BE2C (cell line): ENCODE results near the gene PAMR1.

Experiments used
- DNase-seq: peaks from one replicate; pipeline ENCODE4 v3.0.0-alpha.2; 2020
- H3K27me3 ChIP-seq: fragments of 250-450 bp; sonication (Bioruptor Pico); 2 replicates; pipeline ENCODE4 v1.5.1; 2020; ENCODE audit warnings: mild to moderate bottlenecking
- H3K36me3 ChIP-seq: fragments of 250-450 bp; sonication (Bioruptor Pico); 2 replicates; pipeline ENCODE4 v1.5.1; 2020; ENCODE audit warnings: mild to moderate bottlenecking
- H3K4me1 ChIP-seq: fragments of 250-450 bp; sonication (Bioruptor Pico); 2 replicates; pipeline ENCODE4 v1.5.1; 2020
- H3K4me3 ChIP-seq: 2 replicates; pipeline ENCODE4 v1.5.1; 2011; ENCODE audit warnings: low read depth, low read length
- H3K9me3 ChIP-seq: fragments of 250-450 bp; sonication (Bioruptor Pico); 2 replicates; pipeline ENCODE4 v1.5.1; 2020
- CTCF ChIP-seq: IDR thresholded peaks from 2 replicates; pipeline ENCODE4 v1.5.1; 2012; ENCODE audit warnings: mild to moderate bottlenecking, low read depth, low read length

The PAMR1 gene

GRCh38 chr11:35539256-35539655 lies 13.8 kb upstream of the PAMR1 start:
- Histone ChIP-seq H3K9me3 (no peaks in the 10 kb centered on the region), H3K4me1 (peaks cover 9% of the 10 kb centered on the region), H3K4me3 (no peak overlapping the region), H3K27me3 (no peaks in the 10 kb centered on the region), H3K36me3 (no peaks in the 10 kb centered on the region)
- TF ChIP-seq CTCF: no peak
- DNase-seq: no peak

DNA sequence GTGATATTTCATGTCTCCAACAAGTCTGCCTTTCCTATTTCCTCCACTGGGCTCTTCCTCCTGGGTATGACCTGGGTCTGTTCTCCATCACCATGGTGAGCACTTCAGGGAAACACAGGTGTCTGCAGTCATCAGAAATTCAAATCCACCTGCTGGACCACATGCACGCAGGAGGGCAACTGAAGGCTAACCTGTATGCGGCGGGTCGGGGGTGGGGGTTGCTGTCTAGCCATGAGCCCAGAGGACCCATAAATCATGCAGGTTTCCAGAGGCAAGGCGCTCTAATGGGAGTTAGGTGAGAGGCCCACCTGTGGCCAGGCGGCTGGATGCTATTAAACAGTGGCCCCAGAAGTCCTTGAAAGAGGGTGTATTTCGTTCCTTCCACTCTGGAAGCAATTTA lies 11.1 kb upstream of the PAMR1 start:
- Histone ChIP-seq H3K4me1 (peaks cover 9% of the 10 kb centered on the region), H3K9me3 (no peaks in the 10 kb centered on the region), H3K4me3 (no peak overlapping the region), H3K27me3 (no peaks in the 10 kb centered on the region), H3K36me3 (no peaks in the 10 kb centered on the region)
- no peak for DNase-seq
- no peak for TF ChIP-seq CTCF

- Histone ChIP-seq H3K4me3 (no peak overlapping the region), H3K4me1 (peaks cover 6% of the 10 kb centered on the region; the same call in 1 of the 2 replicates), H3K36me3 (no peaks in the 10 kb centered on the region), H3K9me3 (no peaks in the 10 kb centered on the region), H3K27me3 (no peaks in the 10 kb centered on the region)
- DNase-seq: no peak
- no peak for TF ChIP-seq CTCF
Measured at GRCh38 chr11:35531246-35531645, 5.8 kb upstream of the PAMR1 start.

- no peaks in the 10 kb centered on the region for H3K9me3 ChIP-seq
- H3K36me3 ChIP-seq: no peaks in the 10 kb centered on the region
- no peak overlapping the region for H3K4me3 ChIP-seq
- no peaks in the 10 kb centered on the region for H3K27me3 ChIP-seq
- DNase-seq: peak; percentile 65
- TF ChIP-seq CTCF: no peak
- H3K4me1 ChIP-seq: peaks cover 6% of the 10 kb centered on the region; the same call in 1 of the 2 replicates
Measured at GRCh38 chr11:35529971-35530495, 4.6 kb upstream of the PAMR1 start.

DNA sequence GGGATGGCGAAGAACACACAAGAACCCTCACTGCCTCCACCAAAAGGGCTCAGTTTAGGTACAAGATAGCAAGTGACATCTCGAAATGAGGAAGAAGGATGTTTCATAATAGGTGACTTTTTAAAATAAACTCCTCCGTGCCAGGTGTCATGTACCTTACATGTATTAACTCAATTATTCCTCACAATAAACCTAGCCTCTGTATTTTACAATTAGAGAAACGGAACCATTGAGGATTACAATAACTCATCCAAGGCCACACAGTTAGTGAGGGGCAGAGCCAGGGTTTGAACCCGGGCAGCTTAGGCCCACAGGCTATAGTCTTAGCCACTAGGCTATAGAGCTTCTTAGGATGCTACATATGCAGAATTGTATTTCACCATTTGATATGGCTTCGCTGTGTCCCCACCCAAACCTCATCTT lies 965 bp upstream of the PAMR1 start:
- no peaks in the 10 kb centered on the region for H3K9me3 ChIP-seq
- no peaks in the 10 kb centered on the region for H3K27me3 ChIP-seq
- no peak overlapping the region for H3K4me3 ChIP-seq
- TF ChIP-seq CTCF: no peak
- DNase-seq: no peak
- peaks cover 6% of the 10 kb centered on the region; the same call in 1 of the 2 replicates for H3K4me1 ChIP-seq
- H3K36me3 ChIP-seq: no peaks in the 10 kb centered on the region

- DNase-seq: no peak
- H3K27me3 ChIP-seq: no peaks in the 10 kb centered on the region
- no peak for TF ChIP-seq CTCF
- no peak overlapping the region for H3K4me3 ChIP-seq
- no peaks in the 10 kb centered on the region for H3K4me1 ChIP-seq
- no peaks in the 10 kb centered on the region for H3K36me3 ChIP-seq
- H3K9me3 ChIP-seq: no peaks in the 10 kb centered on the region
Measured at GRCh38 chr11:35524780-35525179, 636 bp downstream of the PAMR1 start.
